ENCODE measurements around the gene NCS1. TPM values are rescaled to one million over a fixed set of nuclear protein-coding genes. Genes with fewer than 3 reads are reported as not detected.

NCS1 gene
- total and polyA plus RNA-seq, 2 donors, result 32.5 to 83.9 TPM

DNA sequence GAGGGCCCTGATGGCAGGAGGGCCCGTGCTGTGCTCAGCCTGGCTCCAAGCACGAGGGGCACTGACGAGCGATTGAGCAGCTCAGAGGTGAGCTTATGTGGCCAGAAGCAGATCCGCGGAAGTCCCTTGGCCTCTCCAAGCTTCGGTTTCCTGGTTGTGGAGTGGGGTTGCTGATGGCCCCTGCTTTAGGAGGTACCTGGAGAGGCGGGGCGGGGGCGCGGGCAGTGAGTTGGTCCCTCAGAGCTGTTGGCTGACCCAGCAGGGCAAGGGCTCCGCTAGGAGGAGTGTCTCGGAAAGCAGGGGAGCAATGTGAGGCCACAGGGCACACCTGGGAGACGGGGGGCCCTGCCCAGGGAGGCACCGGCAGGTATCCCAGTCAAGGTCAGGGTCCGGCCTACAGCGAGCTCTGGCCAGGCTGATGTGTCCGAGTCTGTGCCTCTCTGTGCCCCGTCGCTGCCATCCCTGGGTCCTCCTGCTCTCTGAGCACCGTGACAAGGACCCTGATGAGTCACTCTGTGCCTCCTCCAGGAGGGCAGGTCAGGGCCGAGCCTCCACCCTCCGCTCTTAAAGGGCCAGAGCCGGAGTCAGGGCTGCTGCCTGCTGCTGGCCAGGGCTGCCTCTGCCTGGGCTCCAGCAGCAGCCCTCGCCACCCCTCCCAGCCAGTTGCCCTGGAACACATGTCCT, 14.8 kb downstream of the NCS1 start:
- H3K27ac ChIP-seq (ENCODE audit: low read depth), result peak overlapping the region; percentile 76
- DNase-seq (ENCODE audit: extremely low spot score), result no peak
- WGBS, result 53% methylated on average over 25 of the region's 25 CpGs
- no peaks in the 10 kb centered on the region for H3K4me1 ChIP-seq (ENCODE audit: insufficient read depth)
- peak overlapping the region; percentile 6 for H3K4me3 ChIP-seq (ENCODE audit: low read depth, low read length)
- H3K36me3 ChIP-seq (ENCODE audit: insufficient read depth), result no peaks in the 10 kb centered on the region

GRCh38 chr9:130187523-130187846, 15.3 kb downstream of the NCS1 start:
- Histone ChIP-seq H3K4me1 (ENCODE audit: insufficient read depth) (no peaks in the 10 kb centered on the region), H3K27ac (ENCODE audit: low read depth) (no peak overlapping the region), H3K4me3 (ENCODE audit: low read depth, low read length) (peak overlapping the region; percentile 6), H3K36me3 (ENCODE audit: insufficient read depth) (no peaks in the 10 kb centered on the region)
- WGBS, result 54% methylated on average over 9 of the region's 9 CpGs
- DNase-seq (ENCODE audit: extremely low spot score), result no peak

DNA sequence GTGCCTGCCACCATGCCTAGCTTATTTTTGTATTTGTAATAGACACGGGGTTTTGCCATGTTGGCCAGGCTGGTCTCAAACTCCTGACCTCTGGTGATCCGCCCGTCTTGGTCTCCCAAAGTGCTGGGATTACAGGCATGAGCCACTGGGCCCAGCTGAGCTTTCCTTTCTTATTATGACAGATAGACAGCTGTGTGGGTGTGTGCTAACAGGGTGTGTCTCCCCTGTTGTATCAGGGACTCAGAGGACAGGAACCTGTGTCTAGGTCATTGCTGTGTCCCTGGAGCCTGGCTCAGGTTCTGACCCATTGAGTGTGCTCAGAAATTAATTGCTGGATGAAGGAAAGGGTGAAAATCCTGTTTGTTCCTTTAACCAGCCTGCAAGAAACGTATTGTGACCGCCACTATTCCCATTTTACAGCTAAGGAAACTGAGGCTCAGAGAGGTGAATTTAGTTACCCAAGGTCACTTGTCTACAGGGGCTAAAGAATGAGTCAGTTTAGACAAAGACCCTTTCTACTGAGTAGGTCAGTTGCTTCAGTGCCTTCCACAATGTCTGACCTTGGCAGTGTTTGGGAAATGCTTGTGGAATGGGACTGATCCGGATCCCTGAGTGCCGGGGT, 16.8 kb downstream of the NCS1 start:
- H3K27ac ChIP-seq (ENCODE audit: low read depth), result no peak overlapping the region
- no peaks in the 10 kb centered on the region for H3K4me1 ChIP-seq (ENCODE audit: insufficient read depth)

GRCh38 chr9:130189840-130190239, 17.6 kb downstream of the NCS1 start:
- Histone ChIP-seq H3K4me1 (ENCODE audit: insufficient read depth) (no peaks in the 10 kb centered on the region), H3K27ac (ENCODE audit: low read depth) (no peak overlapping the region), H3K36me3 (ENCODE audit: insufficient read depth) (no peaks in the 10 kb centered on the region), H3K4me3 (ENCODE audit: low read depth, low read length) (no peak overlapping the region)
- DNase-seq (ENCODE audit: extremely low spot score), result no peak
- WGBS, result 11% methylated on average over 1 of the region's 1 CpG

More for the DNA sequence above, 16.8 kb downstream of the NCS1 start:
- DNase-seq (ENCODE audit: extremely low spot score), result no peak
- 84% methylated on average over 7 of the region's 7 CpGs for WGBS
- no peak overlapping the region for H3K4me3 ChIP-seq (ENCODE audit: low read depth, low read length)
- no peaks in the 10 kb centered on the region for H3K36me3 ChIP-seq (ENCODE audit: insufficient read depth)

GRCh38 chr9:130191068-130191748, 19.0 kb downstream of the NCS1 start:
- Histone ChIP-seq H3K4me1 (ENCODE audit: insufficient read depth) (no peaks in the 10 kb centered on the region), H3K4me3 (ENCODE audit: low read depth, low read length) (no peak overlapping the region), H3K27ac (ENCODE audit: low read depth) (no peak overlapping the region), H3K36me3 (ENCODE audit: insufficient read depth) (no peaks in the 10 kb centered on the region)
- no peak for DNase-seq (ENCODE audit: extremely low spot score)
- WGBS, result 85% methylated on average over 26 of the region's 26 CpGs

GRCh38 chr9:130191749-130192120, 19.5 kb downstream of the NCS1 start:
- WGBS, result 68% methylated on average over 14 of the region's 14 CpGs
- Histone ChIP-seq H3K36me3 (ENCODE audit: insufficient read depth) (no peaks in the 10 kb centered on the region), H3K27ac (ENCODE audit: low read depth) (no peak overlapping the region), H3K4me1 (ENCODE audit: insufficient read depth) (no peaks in the 10 kb centered on the region), H3K4me3 (ENCODE audit: low read depth, low read length) (no peak overlapping the region)
- DNase-seq (ENCODE audit: extremely low spot score), result no peak

- H3K4me1 ChIP-seq (ENCODE audit: insufficient read depth), result no peaks in the 10 kb centered on the region
- no peaks in the 10 kb centered on the region for H3K36me3 ChIP-seq (ENCODE audit: insufficient read depth)
- no peak overlapping the region for H3K4me3 ChIP-seq (ENCODE audit: low read depth, low read length)
- DNase-seq (ENCODE audit: extremely low spot score), result no peak
- 73% methylated on average over 16 of the region's 16 CpGs for WGBS
- H3K27ac ChIP-seq (ENCODE audit: low read depth), result no peak overlapping the region
These were observed 20.3 kb downstream of the NCS1 start for GRCh38 chr9:130192382-130192999.

- no peak for DNase-seq (ENCODE audit: extremely low spot score)
- H3K4me3 ChIP-seq (ENCODE audit: low read depth, low read length), result no peak overlapping the region
- H3K36me3 ChIP-seq (ENCODE audit: insufficient read depth), result no peaks in the 10 kb centered on the region
- no peaks in the 10 kb centered on the region for H3K4me1 ChIP-seq (ENCODE audit: insufficient read depth)
- WGBS, result 55% methylated on average over 9 of the region's 9 CpGs
- H3K27ac ChIP-seq (ENCODE audit: low read depth), result no peak overlapping the region
These were observed 20.9 kb downstream of the NCS1 start for GRCh38 chr9:130193103-130193502.

- Histone ChIP-seq H3K27ac (ENCODE audit: low read depth) (no peak overlapping the region), H3K4me3 (ENCODE audit: low read depth, low read length) (no peak overlapping the region)
- 33% methylated on average over 27 of the region's 27 CpGs for WGBS
These were observed 21.6 kb downstream of the NCS1 start for GRCh38 chr9:130193531-130194377.

GRCh38 chr9:130194378-130194932, 22.3 kb downstream of the NCS1 start:
- Histone ChIP-seq H3K27ac (ENCODE audit: low read depth) (no peak overlapping the region), H3K4me1 (ENCODE audit: insufficient read depth) (no peaks in the 10 kb centered on the region), H3K36me3 (ENCODE audit: insufficient read depth) (no peaks in the 10 kb centered on the region), H3K4me3 (ENCODE audit: low read depth, low read length) (no peak overlapping the region)
- 49% methylated on average over 8 of the region's 8 CpGs for WGBS
- no peak for DNase-seq (ENCODE audit: extremely low spot score)

More at GRCh38 chr9:130193531-130194377, 21.6 kb downstream of the NCS1 start:
- no peak for DNase-seq (ENCODE audit: extremely low spot score)
- H3K36me3 ChIP-seq (ENCODE audit: insufficient read depth), result no peaks in the 10 kb centered on the region
- no peaks in the 10 kb centered on the region for H3K4me1 ChIP-seq (ENCODE audit: insufficient read depth)

DNA sequence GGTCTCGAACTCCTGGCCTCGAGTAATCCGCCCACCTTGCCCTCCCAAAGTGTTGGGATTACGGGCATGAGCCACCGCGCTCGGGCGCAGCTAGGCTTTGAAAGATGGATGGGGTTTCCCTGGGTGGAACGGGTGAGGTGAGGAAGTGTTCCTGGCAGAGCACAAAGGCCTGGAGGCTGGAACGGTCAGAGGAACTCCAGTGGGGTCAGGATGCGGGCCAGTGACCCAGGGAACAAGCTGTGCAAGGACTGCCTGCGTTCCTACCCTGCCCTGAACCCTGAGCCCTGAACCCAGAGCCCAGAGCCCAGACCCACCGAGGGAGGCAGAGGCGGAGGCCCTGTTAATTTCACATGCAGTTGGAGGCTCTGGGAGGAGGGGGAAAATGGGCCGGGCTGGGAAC, 23.4 kb downstream of the NCS1 start:
- no peak for DNase-seq (ENCODE audit: extremely low spot score)
- Histone ChIP-seq H3K4me1 (ENCODE audit: insufficient read depth) (no peaks in the 10 kb centered on the region), H3K36me3 (ENCODE audit: insufficient read depth) (no peaks in the 10 kb centered on the region), H3K4me3 (ENCODE audit: low read depth, low read length) (no peak overlapping the region), H3K27ac (ENCODE audit: low read depth) (no peak overlapping the region)
- WGBS, result 66% methylated on average over 15 of the region's 15 CpGs

DNA sequence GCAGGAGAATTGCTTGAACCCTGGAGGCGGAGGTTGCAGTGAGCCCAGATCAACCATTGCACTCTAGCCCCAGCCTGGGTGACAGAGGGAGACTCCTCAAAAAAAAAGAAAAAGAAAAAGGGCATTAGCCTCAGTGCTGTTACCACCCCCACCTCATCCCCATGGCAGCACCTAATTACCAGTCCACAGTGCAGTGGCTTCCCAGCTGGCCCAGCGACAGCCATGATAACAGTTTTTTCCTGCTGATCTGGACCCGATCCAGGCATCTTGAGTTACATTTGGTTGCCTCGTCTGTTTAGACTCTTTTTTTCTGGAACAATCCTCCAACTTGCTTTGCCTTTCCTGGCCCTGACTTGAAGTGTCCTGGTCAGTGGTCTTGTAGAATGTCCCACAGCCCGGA, 24.4 kb downstream of the NCS1 start:
- no peak for DNase-seq (ENCODE audit: extremely low spot score)
- Histone ChIP-seq H3K36me3 (ENCODE audit: insufficient read depth) (no peaks in the 10 kb centered on the region), H3K4me1 (ENCODE audit: insufficient read depth) (no peaks in the 10 kb centered on the region), H3K27ac (ENCODE audit: low read depth) (no peak overlapping the region), H3K4me3 (ENCODE audit: low read depth, low read length) (no peak overlapping the region)
- 42% methylated on average over 5 of the region's 5 CpGs for WGBS

GRCh38 chr9:130197386-130197785, 25.2 kb downstream of the NCS1 start:
- H3K36me3 ChIP-seq (ENCODE audit: insufficient read depth), result no peaks in the 10 kb centered on the region
- DNase-seq (ENCODE audit: extremely low spot score), result no peak
- H3K27ac ChIP-seq (ENCODE audit: low read depth), result no peak overlapping the region
- 92% methylated on average over 9 of the region's 9 CpGs for WGBS
- H3K4me1 ChIP-seq (ENCODE audit: insufficient read depth), result no peaks in the 10 kb centered on the region
- no peak overlapping the region for H3K4me3 ChIP-seq (ENCODE audit: low read depth, low read length)
